K562 (cell line): ENCODE measurements around the gene PCDH8. TPM values are rescaled to one million over a fixed set of nuclear protein-coding genes. Genes with fewer than 3 reads are reported as not detected.

Experiments
- ATAC-seq: fragments of 200-7000 bp; cut with Tn5 transposase; 3 replicates; pipeline ENCODE4 v1.9.1; 2020; ENCODE audit warnings: moderate library complexity
- BruUV-seq: library from RNA; stranded (reverse); fragments of 400-500 nt; replicated peaks from 2 replicates; lab custom pipeline; 2021; lab: Mats Ljungman, UMichigan
- CTCF ChIA-PET: fragments of 300-600 bp; formaldehyde crosslinking; extraction: SDS; loops from one replicate; lab custom pipeline; 2021; ENCODE audit warnings: low intra/inter-chr PET ratio; lab: Yijun Ruan, JAX
- POLR2A ChIA-PET: fragments of 300-600, 350-650 bp; sonication (Branson Sonifier 250); formaldehyde crosslinking; extraction: SDS; loops from one replicate; lab custom pipeline; 2021; ENCODE audit warnings: antibody characterized with exemption, inconsistent platforms; lab: Yijun Ruan, JAX
- DNase-seq, 4 experiments: peaks; one replicate each; pipeline versions ENCODE4 v3.0.0 to v3.0.0-alpha.2; 2011 to 2018; ENCODE audit warnings: low spot score in 3 of 4, mixed read lengths in 3 of 4; ENCODE audit errors: extremely low read depth in 1 of 4
- FAIRE-seq: peaks from 2 replicates; lab custom pipeline; 2011; peaks lifted over from hg19 to GRCh38; lab: Jason Lieb, UNC
- H2AFZ ChIP-seq: 2 replicates; pipeline ENCODE4 v1.6.0; 2011; ENCODE audit warnings: low read depth, low read length, control low read depth, inconsistent platforms
- H3K27ac ChIP-seq: fragments of 200-600 bp; 3 replicates; pipeline ENCODE4 v1.8.0; 2011; ENCODE audit warnings: low read depth, mild to moderate bottlenecking, control low read depth, inconsistent platforms, low read length, moderate library complexity, mixed read lengths; ENCODE audit errors: extremely low read depth
- H3K27me3 ChIP-seq, 2 experiments: fragments of 300-600 bp in 1 of 2; 2 replicates in 1 of 2; 3 replicates in 1 of 2; pipeline versions ENCODE4 v1.6.0 to v1.8.0; 2011; ENCODE audit warnings: inconsistent platforms in 2 of 2, low read length in 2 of 2, mild to moderate bottlenecking in 1 of 2, mixed read lengths in 1 of 2, moderate library complexity in 1 of 2; ENCODE audit not compliant: control insufficient read depth in 2 of 2, insufficient read depth in 2 of 2
- H3K36me3 ChIP-seq: fragments of 300-600 bp; 3 replicates; pipeline ENCODE4 v1.8.0; 2011; ENCODE audit warnings: mild to moderate bottlenecking, low read length, inconsistent platforms; ENCODE audit not compliant: control insufficient read depth, insufficient read depth
- H3K4me1 ChIP-seq, 2 experiments: fragments of 200-600 bp in 1 of 2; replicated peaks in 1 of 2; 2 replicates in 1 of 2; 3 replicates in 1 of 2; pipeline versions ENCODE4 v1.5.1 to v1.8.0; 2011; ENCODE audit warnings: inconsistent platforms in 2 of 2, low read length in 2 of 2, mild to moderate bottlenecking in 1 of 2, mixed read lengths in 1 of 2, moderate library complexity in 1 of 2; ENCODE audit not compliant: control insufficient read depth in 2 of 2, insufficient read depth in 2 of 2
- H3K4me2 ChIP-seq: 2 replicates; pipeline ENCODE4 v1.6.1; 2011; ENCODE audit warnings: low read length, control low read depth, inconsistent platforms, mixed read lengths; ENCODE audit not compliant: insufficient read depth
- H3K4me3 ChIP-seq: fragments of 200-600 bp; sonication (generic), shearing (Covaris generic); 2 replicates; pipeline ENCODE4 v1.5.1; 2016; ENCODE audit warnings: control low read depth, inconsistent platforms
- H3K79me2 ChIP-seq: fragments of 200-600 bp; 3 replicates; pipeline ENCODE4 v1.8.0; 2011; ENCODE audit warnings: low read length, inconsistent platforms; ENCODE audit not compliant: control insufficient read depth, insufficient read depth
- H3K9ac ChIP-seq, 2 experiments: 2 replicates each; pipeline versions ENCODE4 v1.6.0 to v1.6.1; 2011; ENCODE audit warnings: low read depth in 2 of 2, low read length in 2 of 2, control low read depth in 1 of 2, inconsistent platforms in 1 of 2, mild to moderate bottlenecking in 1 of 2, mixed read lengths in 1 of 2; ENCODE audit not compliant: insufficient read depth in 1 of 2
- H3K9me1 ChIP-seq: one replicate; pipeline ENCODE4 v1.6.0; 2011; ENCODE audit warnings: inconsistent platforms, mild to moderate bottlenecking, low read length, moderate library complexity; ENCODE audit not compliant: control insufficient read depth, insufficient read depth
- H3K9me3 ChIP-seq: replicated peaks from 2 replicates; pipeline ENCODE4 v1.5.1; 2011; ENCODE audit warnings: low read depth, low read length, inconsistent platforms; ENCODE audit not compliant: control insufficient read depth, insufficient read depth
- H4K20me1 ChIP-seq: replicated peaks from 2 replicates; pipeline ENCODE4 v1.6.1; 2011; ENCODE audit warnings: low read length, inconsistent platforms, mixed read lengths; ENCODE audit not compliant: control insufficient read depth, insufficient read depth
- EP300 ChIP-seq: IDR thresholded peaks from 2 replicates; pipeline ENCODE4 v1.6.1; 2012; ENCODE audit warnings: low read length, improper control_type of control experiment
- FOXA1 ChIP-seq: fragments of 450-650 bp; IDR thresholded peaks from 2 replicates; pipeline ENCODE4 v1.6.1; 2016; ENCODE audit warnings: mild to moderate bottlenecking, borderline replicate concordance
- GATAD2A ChIP-seq: fragments of 450-650 bp; IDR thresholded peaks from 2 replicates; pipeline ENCODE4 v1.6.1; 2017
- KAT2B ChIP-seq: IDR thresholded peaks from one replicate; pipeline ENCODE4 v1.6.1; 2012; ENCODE audit warnings: low read depth, mild to moderate bottlenecking, control low read depth, inconsistent platforms, low read length, moderate library complexity
- POLR2AphosphoS2 ChIP-seq: IDR thresholded peaks from 2 replicates; pipeline ENCODE4 v1.6.1; 2012; ENCODE audit warnings: low read length, improper control_type of control experiment
- SRSF9 ChIP-seq: fragments of 200-400 bp; formaldehyde crosslinking; IDR thresholded peaks from 2 replicates; pipeline ENCODE4 v1.6.1; 2017; ENCODE audit warnings: low read depth, low read length, borderline replicate concordance
- TAF1 ChIP-seq: IDR thresholded peaks from 2 replicates; pipeline ENCODE4 v1.6.1; 2011; ENCODE audit warnings: mild to moderate bottlenecking, low read length, moderate library complexity; ENCODE audit not compliant: insufficient read depth, control insufficient read depth, severe bottlenecking; ENCODE audit errors: extremely low read depth
- ZNF134 ChIP-seq: fragments of 250-450 bp; sonication (Bioruptor Pico); conservative IDR thresholded peaks from 2 replicates; pipeline ENCODE4 v1.4.0; 2020
- ZNF174 ChIP-seq: fragments of 250-450 bp; sonication (Bioruptor Pico); IDR thresholded peaks from 2 replicates; pipeline ENCODE4 v1.4.0; 2020; ENCODE audit warnings: mild to moderate bottlenecking
- ZNF780A ChIP-seq: fragments of 250-450 bp; sonication (Bioruptor Pico); IDR thresholded peaks from 2 replicates; pipeline ENCODE4 v1.5.0; 2021; ENCODE audit warnings: mild to moderate bottlenecking
- WGBS: fragments of 100-300 bp; shearing (Covaris generic); methylation state at CpG from one replicate; pipeline ENCODE4 v1.1.6; 2016; ENCODE audit warnings: low coverage, mixed read lengths; ENCODE audit not compliant: insufficient coverage; ENCODE audit errors: missing lambda C conversion rate; 5-methylcytosine and 5-hydroxymethylcytosine counted together
- in situ Hi-C: fragments of 300-500 bp; cut with MboI; formaldehyde crosslinking; loops from 4 replicates; pipeline ENCODE4 v1.15.0; 2018; ENCODE audit warnings: inconsistent platforms, mixed read lengths
- intact Hi-C: fragments of 100-400 bp; cut with micrococcal nuclease; formaldehyde crosslinking; loops from 2 replicates; pipeline ENCODE4 v1.14.2; 2022
- polyA plus RNA-seq, 8 experiments: library from polyadenylated mRNA; depleted of rRNA in 4 of 8; stranded (reverse) in 5 of 8; unstranded in 3 of 8; fragments of >200 nt; fragmentation: Nextera tagmentation in 2 of 8; fragmentation: Illumina TruSeq in 1 of 8; extraction: Ambion mirVana in 2 of 8; extraction: Trizol in 1 of 8; gene quantifications; 2 replicates each; pipeline versions ENCODE4 v1.2.1 to v1.2.3, GENCODE V29; 2011 to 2014; ENCODE audit warnings: inconsistent platforms in 1 of 8, missing spikeins in 1 of 8
- total RNA-seq, 7 experiments: library from RNA; depleted of rRNA in 6 of 7; stranded (reverse); fragments of >200 nt in 6 of 7; fragmentation: Illumina TruSeq in 2 of 7; extraction: Trizol in 2 of 7; gene quantifications; 2 replicates each; pipeline versions ENCODE4 v1.2.1 to v1.2.3, GENCODE V29; 2011 to 2021; ENCODE audit warnings: low replicate concordance in 1 of 7
- TF ChIP-seq, protein P1 (sequence below), 2 experiments: fragments of 200-800 bp in 1 of 2; sonication (Bioruptor generic) in 1 of 2; sonication (generic) in 1 of 2; formaldehyde crosslinking in 1 of 2; IDR thresholded peaks in 1 of 2; conservative IDR thresholded peaks in 1 of 2; 2 replicates each; pipeline versions ENCODE4 v1.5.0 to v1.6.1; 2016 to 2020; ENCODE audit warnings: missing compliant biosample characterization in 1 of 2, missing genetic modification characterization in 1 of 2, missing genetic modification reagents in 1 of 2
- TF ChIP-seq, protein P2 (sequence below): sonication (generic); formaldehyde crosslinking; IDR thresholded peaks from 2 replicates; pipeline ENCODE4 v1.9.0; 2022; ENCODE audit warnings: mild to moderate bottlenecking, missing genetic modification reagents
- TF ChIP-seq, protein P3 (sequence below), 2 experiments: fragments of 450-650 bp in 1 of 2; sonication (generic) in 1 of 2; formaldehyde crosslinking; conservative IDR thresholded peaks; 2 replicates each; pipeline versions ENCODE4 v1.4.0 to v1.8.1; 2020 to 2022; ENCODE audit warnings: mild to moderate bottlenecking in 1 of 2, missing genetic modification reagents in 1 of 2
- TF ChIP-seq, protein P4 (sequence below): fragments of 250-450 bp; sonication (Bioruptor Pico); IDR thresholded peaks from 2 replicates; pipeline ENCODE4 v1.4.0; 2020
- TF ChIP-seq, protein P5 (sequence below): fragments of 250-450 bp; sonication (Bioruptor Pico); IDR thresholded peaks from 2 replicates; pipeline ENCODE4 v1.8.0; 2022; ENCODE audit warnings: inconsistent platforms

Gene PCDH8
- total and polyA plus RNA-seq, 9 of the 15 experiments (the other 6 are each of a cell fraction or from before 2014, with no cell fraction given) = not detected

DNA sequence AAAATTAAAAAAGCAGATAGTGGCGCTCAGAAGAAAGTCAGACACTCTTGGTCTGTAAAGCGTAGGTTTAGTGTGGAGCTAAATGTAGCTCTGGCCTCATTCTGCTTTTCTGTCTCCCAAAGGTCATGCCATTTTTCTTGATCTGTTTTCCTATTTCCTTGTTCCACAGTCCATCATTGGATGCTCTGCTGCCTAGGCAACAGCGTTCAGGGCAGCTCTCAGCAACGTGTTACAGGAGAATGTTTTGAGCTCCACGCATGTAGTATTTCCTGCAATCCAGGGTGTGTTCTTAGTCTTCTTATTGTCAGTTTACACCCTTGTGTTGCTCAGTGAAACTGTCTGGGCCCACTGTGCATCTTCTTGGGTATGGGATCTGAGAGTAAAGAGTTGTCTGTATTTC, 46.0 kb upstream of the PCDH8 start (continued):
- TF ChIP-seq, protein P1, sequence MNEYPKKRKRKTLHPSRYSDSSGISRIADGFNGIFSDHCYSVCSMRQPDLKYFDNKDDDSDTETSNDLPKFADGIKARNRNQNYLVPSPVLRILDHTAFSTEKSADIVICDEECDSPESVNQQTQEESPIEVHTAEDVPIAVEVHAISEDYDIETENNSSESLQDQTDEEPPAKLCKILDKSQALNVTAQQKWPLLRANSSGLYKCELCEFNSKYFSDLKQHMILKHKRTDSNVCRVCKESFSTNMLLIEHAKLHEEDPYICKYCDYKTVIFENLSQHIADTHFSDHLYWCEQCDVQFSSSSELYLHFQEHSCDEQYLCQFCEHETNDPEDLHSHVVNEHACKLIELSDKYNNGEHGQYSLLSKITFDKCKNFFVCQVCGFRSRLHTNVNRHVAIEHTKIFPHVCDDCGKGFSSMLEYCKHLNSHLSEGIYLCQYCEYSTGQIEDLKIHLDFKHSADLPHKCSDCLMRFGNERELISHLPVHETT (CRISPR knock-in tag; conservative IDR thresholded peaks at IDR 0.05 in 1 of 2, IDR thresholded peaks at IDR 0.05 in 1 of 2) = no peak
- TF ChIP-seq, protein P2, sequence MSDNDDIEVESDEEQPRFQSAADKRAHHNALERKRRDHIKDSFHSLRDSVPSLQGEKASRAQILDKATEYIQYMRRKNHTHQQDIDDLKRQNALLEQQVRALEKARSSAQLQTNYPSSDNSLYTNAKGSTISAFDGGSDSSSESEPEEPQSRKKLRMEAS = no peak

DNA sequence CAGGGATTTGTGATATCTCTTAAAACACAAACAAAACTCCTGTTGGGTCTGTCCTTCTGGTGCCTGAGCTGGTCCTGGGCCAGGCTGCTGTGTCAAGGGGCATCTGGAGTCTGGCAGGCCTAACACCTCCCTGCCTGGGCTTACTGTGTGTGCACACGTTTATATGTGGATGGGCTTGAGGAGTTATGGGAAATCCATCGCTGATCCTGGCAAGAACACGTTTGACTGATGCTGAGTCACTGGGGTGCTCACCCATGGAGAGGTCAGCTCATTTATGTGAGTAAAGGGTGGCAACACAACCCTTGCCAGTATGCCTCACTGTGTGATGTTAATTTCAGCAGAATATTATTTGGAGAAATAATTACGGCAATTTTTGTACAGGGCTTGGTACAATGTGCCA, 44.5 kb upstream of the PCDH8 start:
- ChIA-PET POLR2A (no interaction called here), CTCF (no interaction called here)
- Histone ChIP-seq H3K9ac (no peak overlapping the region), H3K27me3 (no peaks in the 10 kb centered on the region), H3K4me2 (no peak overlapping the region), H3K9me3 (no peaks in the 10 kb centered on the region), H3K36me3 (no peaks in the 10 kb centered on the region), H3K9me1 (no peaks in the 10 kb centered on the region), H4K20me1 (no peaks in the 10 kb centered on the region), H3K4me3 (no peak overlapping the region), H3K79me2 (no peaks in the 10 kb centered on the region), H3K4me1 (no peaks in the 10 kb centered on the region), H3K27ac (no peak overlapping the region), H2AFZ (no peak overlapping the region)
- in situ Hi-C loops = no loop called here
- no peak for FAIRE-seq
- 2% methylated on average over 4 of the region's 4 CpGs for WGBS
- intact Hi-C loops = no loop called here
- BruUV-seq = no TSS peak
- no peak for DNase-seq
- no peak for ATAC-seq
- no peak for TF ChIP-seq GATAD2A
- TF ChIP-seq, protein P3, sequence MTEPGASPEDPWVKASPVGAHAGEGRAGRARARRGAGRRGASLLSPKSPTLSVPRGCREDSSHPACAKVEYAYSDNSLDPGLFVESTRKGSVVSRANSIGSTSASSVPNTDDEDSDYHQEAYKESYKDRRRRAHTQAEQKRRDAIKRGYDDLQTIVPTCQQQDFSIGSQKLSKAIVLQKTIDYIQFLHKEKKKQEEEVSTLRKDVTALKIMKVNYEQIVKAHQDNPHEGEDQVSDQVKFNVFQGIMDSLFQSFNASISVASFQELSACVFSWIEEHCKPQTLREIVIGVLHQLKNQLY (CRISPR knock-in tag; conservative IDR thresholded peaks at IDR 0.05) = no peak
- no peak for TF ChIP-seq ZNF134 (CRISPR knock-in tag)
- no peak for TF ChIP-seq KAT2B
- no peak for TF ChIP-seq FOXA1
- TF ChIP-seq, protein P4, sequence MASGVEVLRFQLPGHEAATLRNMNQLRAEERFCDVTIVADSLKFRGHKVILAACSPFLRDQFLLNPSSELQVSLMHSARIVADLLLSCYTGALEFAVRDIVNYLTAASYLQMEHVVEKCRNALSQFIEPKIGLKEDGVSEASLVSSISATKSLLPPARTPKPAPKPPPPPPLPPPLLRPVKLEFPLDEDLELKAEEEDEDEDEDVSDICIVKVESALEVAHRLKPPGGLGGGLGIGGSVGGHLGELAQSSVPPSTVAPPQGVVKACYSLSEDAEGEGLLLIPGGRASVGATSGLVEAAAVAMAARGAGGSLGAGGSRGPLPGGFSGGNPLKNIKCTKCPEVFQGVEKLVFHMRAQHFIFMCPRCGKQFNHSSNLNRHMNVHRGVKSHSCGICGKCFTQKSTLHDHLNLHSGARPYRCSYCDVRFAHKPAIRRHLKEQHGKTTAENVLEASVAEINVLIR (CRISPR knock-in tag) = no peak
- TF ChIP-seq POLR2AphosphoS2 = no peak
- TF ChIP-seq SRSF9 = no peak
- TF ChIP-seq EP300 = no peak
- TF ChIP-seq, protein P5, sequence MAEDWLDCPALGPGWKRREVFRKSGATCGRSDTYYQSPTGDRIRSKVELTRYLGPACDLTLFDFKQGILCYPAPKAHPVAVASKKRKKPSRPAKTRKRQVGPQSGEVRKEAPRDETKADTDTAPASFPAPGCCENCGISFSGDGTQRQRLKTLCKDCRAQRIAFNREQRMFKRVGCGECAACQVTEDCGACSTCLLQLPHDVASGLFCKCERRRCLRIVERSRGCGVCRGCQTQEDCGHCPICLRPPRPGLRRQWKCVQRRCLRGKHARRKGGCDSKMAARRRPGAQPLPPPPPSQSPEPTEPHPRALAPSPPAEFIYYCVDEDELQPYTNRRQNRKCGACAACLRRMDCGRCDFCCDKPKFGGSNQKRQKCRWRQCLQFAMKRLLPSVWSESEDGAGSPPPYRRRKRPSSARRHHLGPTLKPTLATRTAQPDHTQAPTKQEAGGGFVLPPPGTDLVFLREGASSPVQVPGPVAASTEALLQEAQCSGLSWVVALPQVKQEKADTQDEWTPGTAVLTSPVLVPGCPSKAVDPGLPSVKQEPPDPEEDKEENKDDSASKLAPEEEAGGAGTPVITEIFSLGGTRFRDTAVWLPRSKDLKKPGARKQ (CRISPR knock-in tag) = no peak
- no peak for TF ChIP-seq ZNF174 (CRISPR knock-in tag)
- TF ChIP-seq ZNF780A (CRISPR knock-in tag) = no peak
- TF ChIP-seq TAF1 = no peak
